HT-29 (cell line): ENCODE measurements around the gene LONP2. TPM values are rescaled to one million over a fixed set of nuclear protein-coding genes. Genes with fewer than 3 reads are reported as not detected.
"Not testable (repeated sequence)": the region's sequence is repeated elsewhere in the genome, so short reads cannot be mapped to it uniquely, and the experiment has no call there.

Source experiments
- DNase-seq: peaks from one replicate; pipeline ENCODE4 v3.0.0-alpha.2; 2015; ENCODE audit warnings: low spot score
- total RNA-seq: library from RNA; depleted of rRNA; stranded (reverse); fragments of >200 nt; shearing (Covaris generic); gene quantifications from 2 replicates; pipeline ENCODE4 v1.2.3, GENCODE V29; 2014

Gene LONP2
- total RNA-seq, 1 experiment from 2014 or later, result 22.2 TPM

GRCh38 chr16:48235058-48235555 lies 9.0 kb upstream of the LONP2 start:
- DNase-seq, result no peak

GRCh38 chr16:48235556-48236136 lies 8.5 kb upstream of the LONP2 start:
- DNase-seq, result no peak

DNA sequence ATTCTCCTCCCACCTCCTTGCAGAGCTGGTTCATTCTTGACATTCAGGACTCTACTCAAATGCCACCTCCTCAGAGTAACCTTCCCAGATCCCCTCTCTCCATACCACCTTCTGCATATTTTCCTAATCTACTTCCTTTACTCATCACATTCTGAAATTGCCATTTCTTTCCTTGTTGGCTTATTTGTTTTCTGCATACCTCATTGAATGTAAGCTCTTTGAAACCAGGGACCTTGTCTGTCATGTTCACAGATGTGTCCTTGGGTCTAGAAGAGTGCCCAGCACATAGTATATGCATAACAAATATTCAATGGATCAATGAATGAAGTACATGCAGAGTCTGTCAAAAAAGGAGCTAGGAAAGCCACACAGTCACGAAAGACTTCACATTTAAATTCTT lies 7.8 kb upstream of the LONP2 start:
- DNase-seq, result no peak

DNA sequence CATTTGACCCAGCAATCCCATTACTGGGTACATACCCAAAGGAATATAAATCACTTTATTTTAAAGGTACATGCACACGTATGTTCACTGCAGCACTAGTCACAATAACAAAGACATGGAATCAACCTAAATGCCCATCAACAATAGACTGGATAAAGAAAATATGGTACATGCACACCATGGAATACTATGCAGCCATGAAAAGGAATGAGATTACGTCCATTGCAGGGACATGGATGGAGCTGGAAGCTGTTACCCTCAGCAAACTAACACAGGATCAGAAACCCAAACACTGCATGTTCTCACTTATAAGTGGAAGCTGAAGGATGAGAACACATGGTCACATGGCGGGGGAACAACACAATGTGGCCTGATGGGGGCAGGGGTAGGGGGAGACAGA lies 4.0 kb upstream of the LONP2 start:
- DNase-seq, result not testable (repeated sequence)

DNA sequence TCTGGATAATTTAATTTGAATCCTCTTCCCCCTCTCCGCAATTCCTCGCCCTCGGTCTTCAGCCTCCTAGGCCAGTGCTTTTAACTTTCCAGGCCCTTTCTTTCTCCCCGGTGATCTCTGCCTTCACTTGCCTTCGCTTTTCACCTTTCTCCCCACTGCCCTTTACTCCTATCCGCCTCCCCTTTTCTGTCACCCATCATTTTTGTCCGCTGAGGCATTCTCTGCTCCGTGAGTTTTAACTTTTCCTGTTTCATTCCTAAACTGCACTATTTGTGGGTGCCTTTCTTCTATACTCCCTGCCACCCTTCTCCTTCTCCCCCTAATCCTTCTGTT lies 729 bp downstream of the LONP2 start:
- peak; percentile 23 for DNase-seq

DNA sequence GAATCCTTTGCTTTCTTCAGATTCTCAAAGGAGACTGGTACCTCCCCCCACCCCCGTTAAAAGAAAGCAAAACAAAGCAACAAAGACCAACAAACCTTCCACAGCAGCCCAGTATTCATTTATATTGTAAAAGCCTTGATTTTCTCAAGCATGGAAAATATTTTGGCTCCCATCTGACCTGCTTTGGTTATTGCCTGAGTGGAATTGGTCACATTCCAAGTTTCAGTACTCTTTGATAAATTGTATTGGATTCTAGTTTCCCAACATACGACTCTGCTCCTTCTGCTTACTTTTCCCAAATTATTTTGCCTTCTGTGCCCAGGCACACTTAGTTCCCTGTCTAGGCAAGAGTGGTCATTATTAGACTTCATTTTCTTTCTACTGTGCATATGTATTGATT lies 2.0 kb downstream of the LONP2 start:
- no peak for DNase-seq

- DNase-seq, result no peak
These were observed 3.2 kb downstream of the LONP2 start, which contains the start of gene ABCC11 for GRCh38 chr16:48247311-48247710. ABCC11 (minus strand) TSS chr16:48247539; CDS start chr16:48231921, 15,618 bp downstream.

DNA sequence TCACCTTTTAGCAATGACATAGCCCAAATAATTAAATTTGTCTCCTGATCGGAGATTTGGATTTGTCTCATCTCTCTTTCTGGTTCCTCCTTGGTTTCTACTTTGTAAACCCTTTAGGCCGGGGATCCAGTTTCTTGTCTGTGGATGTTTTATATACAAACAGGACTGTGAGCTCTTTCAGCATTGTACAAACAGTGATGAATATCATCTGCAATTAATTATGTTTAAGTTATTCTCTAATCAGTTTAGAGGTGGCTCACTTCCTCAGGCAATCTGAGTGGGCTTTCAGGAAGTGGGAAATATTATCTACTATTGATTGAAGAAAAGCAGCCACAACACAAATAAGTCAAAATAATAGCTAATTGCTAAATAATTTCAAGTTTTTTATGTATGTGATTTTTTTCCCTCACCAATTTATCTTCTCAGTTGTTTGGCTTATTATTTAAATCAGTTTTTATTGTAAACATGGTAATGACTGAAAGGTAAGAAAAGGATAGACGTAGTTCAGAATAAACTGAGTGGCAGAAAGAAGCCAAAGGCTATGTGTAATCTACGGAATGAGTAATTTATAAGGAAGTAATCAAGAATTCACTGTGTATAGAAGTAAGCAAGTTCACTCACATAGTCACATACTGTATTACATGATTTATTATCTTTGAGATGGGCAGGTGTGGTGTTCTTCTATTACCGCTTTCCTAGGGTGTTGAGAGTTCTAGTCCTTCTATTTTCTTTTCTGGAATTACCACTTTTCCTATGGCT lies 6.6 kb downstream of the LONP2 start:
- peak; percentile 18 for DNase-seq

DNA sequence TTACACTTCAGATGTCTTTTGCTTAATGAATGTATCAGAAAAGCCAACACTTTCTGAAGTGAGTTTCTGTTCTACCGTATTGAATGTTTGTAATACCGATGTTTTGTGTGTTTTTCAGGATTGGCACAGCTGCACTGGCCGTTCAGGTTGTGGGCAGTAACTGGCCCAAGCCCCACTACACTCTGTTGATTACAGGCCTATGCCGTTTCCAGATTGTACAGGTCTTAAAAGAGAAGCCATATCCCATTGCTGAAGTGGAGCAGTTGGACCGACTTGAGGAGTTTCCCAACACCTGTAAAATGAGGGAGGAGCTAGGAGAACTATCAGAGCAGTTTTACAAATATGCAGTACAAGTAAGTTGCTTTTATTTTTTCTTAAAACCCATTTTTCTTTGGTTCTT lies 7.9 kb downstream of the LONP2 start:
- no peak for DNase-seq

DNA sequence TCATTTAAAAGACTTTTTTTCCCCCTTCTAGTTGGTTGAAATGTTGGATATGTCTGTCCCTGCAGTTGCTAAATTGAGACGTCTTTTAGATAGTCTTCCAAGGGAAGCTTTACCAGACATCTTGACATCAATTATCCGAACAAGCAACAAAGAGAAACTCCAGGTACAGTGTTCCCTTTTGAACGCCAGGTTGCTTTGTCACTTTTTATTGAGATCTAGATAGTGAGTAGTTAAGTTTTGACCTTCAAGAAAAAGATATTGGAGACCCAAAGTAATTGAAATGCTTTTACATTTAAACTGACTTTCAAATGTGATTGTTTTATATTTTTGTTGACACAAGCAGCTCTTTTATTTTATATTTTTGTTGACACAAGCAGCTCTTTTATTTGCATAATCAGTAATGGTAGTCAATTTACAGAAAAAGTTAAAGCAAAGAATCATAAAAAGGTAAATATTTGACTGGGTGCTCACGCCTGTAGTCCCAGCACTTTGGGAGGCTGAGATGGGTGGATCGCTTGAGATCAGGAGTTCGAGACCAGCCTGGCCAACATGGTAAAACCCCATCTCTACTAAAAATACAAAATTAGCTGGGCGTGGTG lies 12.6 kb downstream of the LONP2 start:
- no peak for DNase-seq

- no peak for DNase-seq
These were observed 17.5 kb downstream of the LONP2 start for GRCh38 chr16:48261569-48261968.

DNA sequence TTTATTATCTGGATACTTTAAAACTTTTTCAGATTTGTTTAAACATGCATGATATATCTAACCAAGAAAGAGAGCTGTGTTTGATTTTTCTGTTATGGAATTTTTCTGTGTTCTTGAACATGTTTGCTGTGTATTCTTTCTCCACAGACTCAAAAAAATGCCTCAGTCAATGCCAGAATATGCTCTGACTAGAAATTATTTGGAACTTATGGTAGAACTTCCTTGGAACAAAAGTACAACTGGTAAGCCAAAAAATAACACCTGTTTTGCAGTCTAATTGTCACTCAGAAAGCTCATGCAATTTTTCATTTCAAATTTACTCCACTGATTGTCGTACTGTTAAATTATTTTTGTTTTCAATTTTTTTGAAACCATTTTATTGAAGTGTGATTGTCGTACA lies 18.5 kb downstream of the LONP2 start:
- DNase-seq, result no peak

- no peak for DNase-seq
These were observed 24.9 kb downstream of the LONP2 start for GRCh38 chr16:48269011-48269410.

DNA sequence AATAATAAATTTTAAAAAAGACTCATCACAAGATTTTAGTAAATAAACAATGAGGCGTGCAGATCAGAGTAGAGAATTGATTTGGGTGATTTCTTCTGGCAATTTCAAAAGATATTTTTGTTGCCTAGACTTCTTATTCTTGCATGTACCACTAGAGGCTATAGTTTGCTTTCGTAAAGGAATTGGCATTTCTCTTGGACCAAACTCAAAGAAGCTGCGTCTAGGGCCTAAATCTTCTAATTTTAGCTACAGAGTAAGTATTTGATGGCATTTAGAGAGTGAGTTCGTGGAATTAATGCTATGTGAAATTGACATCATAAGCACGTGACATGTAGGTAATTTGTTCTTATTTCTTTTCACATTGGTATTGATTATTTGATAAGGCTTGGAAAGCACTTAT lies 27.6 kb downstream of the LONP2 start:
- DNase-seq, result no peak

DNA sequence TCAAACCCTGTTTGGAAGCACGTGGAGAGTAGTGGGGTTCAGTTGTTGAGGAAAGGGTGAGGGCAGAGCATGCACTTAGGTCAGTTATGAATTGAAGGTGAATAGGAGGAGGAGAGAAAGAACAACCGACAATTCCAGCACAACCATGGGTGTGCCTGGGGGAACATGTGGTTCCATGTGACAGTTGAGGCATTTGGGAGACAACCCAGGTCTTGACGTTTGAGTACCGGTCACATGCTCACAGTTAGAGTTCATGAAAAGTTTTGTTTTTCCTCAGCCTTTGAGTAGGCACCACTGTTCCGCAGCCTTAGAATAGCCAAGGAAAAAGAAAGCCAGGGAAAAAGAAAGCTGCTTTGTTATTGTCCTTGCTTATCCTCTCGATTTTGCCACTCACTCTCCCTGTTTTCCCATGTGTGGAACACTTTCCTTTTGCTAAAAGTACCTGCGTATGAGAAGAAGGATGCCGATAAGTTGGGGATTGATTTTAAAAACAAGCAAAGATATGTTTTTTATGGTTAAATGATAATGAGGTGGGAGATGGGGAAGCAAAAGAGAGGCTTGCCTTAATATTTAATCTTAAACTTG lies 28.8 kb downstream of the LONP2 start:
- DNase-seq, result no peak

DNA sequence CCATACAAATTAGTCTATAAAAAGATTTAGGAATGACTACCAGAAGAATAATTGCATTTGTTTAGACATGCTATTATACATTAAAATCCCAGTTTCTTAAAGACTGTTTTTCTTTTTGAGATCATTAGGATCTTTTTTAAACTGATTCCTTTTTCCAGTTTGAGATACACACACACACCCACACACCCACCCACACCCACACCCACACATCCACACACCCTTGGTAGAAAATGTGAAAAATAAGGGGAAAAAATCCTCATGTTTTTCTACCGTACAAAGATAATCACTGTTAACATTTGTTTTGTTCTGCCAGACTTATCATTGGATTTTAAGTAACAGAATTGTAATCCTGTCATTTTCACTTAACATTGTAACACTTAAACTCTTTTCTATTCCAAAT lies 30.4 kb downstream of the LONP2 start:
- no peak for DNase-seq

DNA sequence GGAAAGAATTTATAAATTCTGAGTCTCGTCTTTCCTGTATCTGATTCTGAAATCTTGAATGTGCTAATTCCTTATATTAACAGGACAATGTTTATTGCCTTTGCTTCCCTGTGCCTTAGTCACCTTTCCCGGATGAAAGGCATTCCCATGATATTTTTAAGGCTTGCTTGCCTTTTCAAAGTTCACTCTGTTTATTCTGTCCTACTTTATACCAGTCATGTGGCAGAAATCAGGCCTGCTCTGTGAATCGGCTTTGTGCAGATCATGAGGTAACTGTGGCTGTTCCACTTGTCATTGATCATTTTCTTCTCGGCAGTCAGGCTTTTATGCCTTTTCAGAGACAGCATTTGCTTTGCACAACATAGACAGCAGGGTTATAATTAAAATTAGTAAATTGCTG lies 32.0 kb downstream of the LONP2 start:
- peak; percentile 26 for DNase-seq

- no peak for DNase-seq
These were observed 33.1 kb downstream of the LONP2 start for GRCh38 chr16:48277158-48277557.

DNA sequence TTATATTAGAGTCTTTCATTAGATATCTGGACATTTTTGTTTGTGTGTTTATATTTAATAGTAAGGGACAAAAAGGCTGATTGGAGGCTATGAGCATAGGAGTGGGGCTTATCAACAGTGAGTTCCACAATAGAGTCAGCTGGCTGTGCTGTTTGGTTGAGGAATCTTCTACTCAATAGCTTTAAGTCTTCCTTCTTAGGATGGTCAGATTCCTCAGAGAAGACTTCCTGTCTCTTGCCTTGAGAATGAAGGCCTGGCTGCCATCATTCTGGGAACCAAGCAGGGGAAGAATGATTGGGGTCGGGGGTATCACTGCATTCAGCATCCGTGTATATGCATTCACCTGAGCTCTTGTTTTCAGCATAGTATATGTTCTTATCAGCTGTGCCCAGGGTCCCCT lies 35.1 kb downstream of the LONP2 start:
- no peak for DNase-seq

DNA sequence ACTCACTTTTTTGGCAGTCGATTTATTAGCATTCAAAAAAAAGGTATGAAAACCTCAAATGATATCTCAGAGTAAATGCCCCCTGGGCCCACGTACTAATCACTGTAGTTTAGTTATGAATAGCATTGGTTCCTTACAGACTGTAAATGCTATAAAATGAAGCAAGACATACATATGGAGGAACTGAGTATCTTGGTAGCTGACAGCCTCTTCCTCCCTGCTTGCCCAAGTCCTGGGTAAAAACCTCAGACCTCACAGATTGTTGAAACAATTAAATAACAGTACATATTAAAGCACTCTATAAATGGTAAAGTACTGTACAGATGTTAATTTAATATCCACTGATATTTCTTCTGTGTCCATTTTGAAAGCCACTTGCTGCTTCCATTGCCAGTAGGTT lies 36.4 kb downstream of the LONP2 start:
- DNase-seq, result no peak

DNA sequence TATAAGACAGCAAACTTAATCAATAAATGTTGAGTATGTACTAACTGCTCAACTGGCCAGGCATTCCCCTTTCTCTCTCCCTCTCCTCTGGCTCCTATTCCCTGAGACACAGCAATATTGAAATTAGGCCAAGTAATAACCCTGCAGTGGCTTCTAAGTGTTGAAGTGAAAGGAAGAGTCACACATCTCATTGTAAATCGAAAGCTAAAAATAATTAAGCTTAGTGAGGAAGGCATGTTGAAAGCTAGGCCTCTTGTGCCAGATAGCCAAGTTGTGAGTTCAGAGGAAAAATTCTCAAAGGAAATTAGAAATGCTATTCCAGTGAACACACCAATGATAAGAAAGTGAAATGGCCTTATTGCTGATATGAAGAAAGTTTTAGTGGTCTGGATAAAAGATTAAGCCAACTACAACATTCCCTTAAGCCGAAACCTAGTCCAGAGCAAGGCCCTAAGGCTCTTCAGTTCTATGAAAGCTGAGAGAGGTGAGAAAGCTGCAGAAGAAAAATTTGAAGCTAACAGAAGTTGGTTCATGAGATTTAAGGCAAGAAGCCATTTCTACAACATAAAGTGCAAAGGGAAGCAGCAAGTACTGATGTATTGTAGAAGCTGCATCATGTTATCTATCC lies 38.6 kb downstream of the LONP2 start:
- DNase-seq, result no peak

- DNase-seq, result no peak
These were observed 40.8 kb downstream of the LONP2 start for GRCh38 chr16:48284772-48285409.
